ENCODE measurements around the gene TMIGD1. TPM values are rescaled to one million over a fixed set of nuclear protein-coding genes. Genes with fewer than 3 reads are reported as not detected.

TMIGD1 gene
- total RNA-seq, 1 donor, result not detected

- no peak overlapping the region for H3K4me3 ChIP-seq (ENCODE audit: low read depth, low read length)
- TF ChIP-seq CTCF (IDR thresholded peaks at IDR 0.05; ENCODE audit: insufficient read depth, low read depth, low read length), result no peak
- no peak for DNase-seq (ENCODE audit: low read depth)
Measured at GRCh38 chr17:30341703-30342249, 7.9 kb upstream of the TMIGD1 start.

GRCh38 chr17:30340801-30341356 lies 7.0 kb upstream of the TMIGD1 start:
- no peak overlapping the region for H3K4me3 ChIP-seq (ENCODE audit: low read depth, low read length)
- TF ChIP-seq CTCF (IDR thresholded peaks at IDR 0.05; ENCODE audit: insufficient read depth, low read depth, low read length), result no peak
- no peak for DNase-seq (ENCODE audit: low read depth)

- no peak for TF ChIP-seq CTCF (IDR thresholded peaks at IDR 0.05; ENCODE audit: insufficient read depth, low read depth, low read length)
- no peak overlapping the region for H3K4me3 ChIP-seq (ENCODE audit: low read depth, low read length)
- DNase-seq (ENCODE audit: low read depth), result no peak
Measured at GRCh38 chr17:30339086-30339485, 5.2 kb upstream of the TMIGD1 start.

- DNase-seq (ENCODE audit: low read depth), result no peak
- H3K4me3 ChIP-seq (ENCODE audit: low read depth, low read length), result no peak overlapping the region
- no peak for TF ChIP-seq CTCF (IDR thresholded peaks at IDR 0.05; ENCODE audit: insufficient read depth, low read depth, low read length)
Measured at GRCh38 chr17:30337393-30337999, 3.6 kb upstream of the TMIGD1 start.

- H3K4me3 ChIP-seq (ENCODE audit: low read depth, low read length), result no peak overlapping the region
- peak; percentile 58 for DNase-seq (ENCODE audit: low read depth)
- TF ChIP-seq CTCF (IDR thresholded peaks at IDR 0.05; ENCODE audit: insufficient read depth, low read depth, low read length), result peak; percentile 53
Measured at GRCh38 chr17:30336369-30337171, 2.7 kb upstream of the TMIGD1 start.

- no peak for DNase-seq (ENCODE audit: low read depth)
- TF ChIP-seq CTCF (IDR thresholded peaks at IDR 0.05; ENCODE audit: insufficient read depth, low read depth, low read length), result no peak
Measured at GRCh38 chr17:30334421-30334820, 564 bp upstream of the TMIGD1 start.

More at GRCh38 chr17:30334421-30334820, 564 bp upstream of the TMIGD1 start:
- no peak overlapping the region for H3K4me3 ChIP-seq (ENCODE audit: low read depth, low read length)

Data from fibroblast of villous mesenchyme (primary cell).